ENCODE measurements around the gene CTSO.
"Not testable (repeated sequence)": the region's sequence is repeated elsewhere in the genome, so short reads cannot be mapped to it uniquely, and the experiment has no call there.

Gene CTSO

GRCh38 chr4:155906554-155907247 is 47.0 kb downstream of the CTSO start:
- DNase-seq (ENCODE audit: low read depth) = no peak

GRCh38 chr4:155904331-155904730 is 49.3 kb downstream of the CTSO start:
- no peak for DNase-seq (ENCODE audit: low read depth)

- no peak for DNase-seq (ENCODE audit: low read depth)
Measured at GRCh38 chr4:155903453-155903852, 50.2 kb downstream of the CTSO start, which contains the start of gene TDO2. Gene TDO2 (plus strand): TSS chr4:155903696. CDS start chr4:155903759, 63 bp downstream.

- no peak for DNase-seq (ENCODE audit: low read depth)
Measured at GRCh38 chr4:155901013-155901412, 52.7 kb downstream of the CTSO start.

GRCh38 chr4:155900381-155900780 is 53.3 kb downstream of the CTSO start:
- DNase-seq (ENCODE audit: low read depth) = no peak

GRCh38 chr4:155899891-155900290 is 53.8 kb downstream of the CTSO start:
- DNase-seq (ENCODE audit: low read depth) = no peak

GRCh38 chr4:155898371-155898770 is 55.3 kb downstream of the CTSO start:
- not testable (repeated sequence) for DNase-seq (ENCODE audit: low read depth)

- DNase-seq (ENCODE audit: low read depth) = no peak
Measured at GRCh38 chr4:155891058-155891457, 62.6 kb downstream of the CTSO start.

GRCh38 chr4:155889946-155890345 is 63.7 kb downstream of the CTSO start:
- no peak for DNase-seq (ENCODE audit: low read depth)

GRCh38 chr4:155889031-155889793 is 64.5 kb downstream of the CTSO start:
- DNase-seq (ENCODE audit: low read depth) = no peak

GRCh38 chr4:155887847-155888570 is 65.7 kb downstream of the CTSO start:
- DNase-seq (ENCODE audit: low read depth) = no peak

- DNase-seq (ENCODE audit: low read depth) = no peak
Measured at GRCh38 chr4:155887045-155887444, 66.6 kb downstream of the CTSO start.

GRCh38 chr4:155885666-155886065 is 68.0 kb downstream of the CTSO start:
- no peak for DNase-seq (ENCODE audit: low read depth)

GRCh38 chr4:155883895-155884294 is 69.8 kb downstream of the CTSO start:
- DNase-seq (ENCODE audit: low read depth) = no peak

GRCh38 chr4:155881555-155881954 is 72.1 kb downstream of the CTSO start:
- DNase-seq (ENCODE audit: low read depth) = no peak

GRCh38 chr4:155879767-155880166 is 73.9 kb downstream of the CTSO start:
- DNase-seq (ENCODE audit: low read depth) = no peak

GRCh38 chr4:155878611-155879010 is 75.1 kb downstream of the CTSO start:
- no peak for DNase-seq (ENCODE audit: low read depth)

GRCh38 chr4:155877971-155878370 is 75.7 kb downstream of the CTSO start:
- DNase-seq (ENCODE audit: low read depth) = no peak

- DNase-seq (ENCODE audit: low read depth) = no peak
Measured at GRCh38 chr4:155875878-155876277, 77.8 kb downstream of the CTSO start.
